ENCODE data around the gene KLF7.

DNA sequence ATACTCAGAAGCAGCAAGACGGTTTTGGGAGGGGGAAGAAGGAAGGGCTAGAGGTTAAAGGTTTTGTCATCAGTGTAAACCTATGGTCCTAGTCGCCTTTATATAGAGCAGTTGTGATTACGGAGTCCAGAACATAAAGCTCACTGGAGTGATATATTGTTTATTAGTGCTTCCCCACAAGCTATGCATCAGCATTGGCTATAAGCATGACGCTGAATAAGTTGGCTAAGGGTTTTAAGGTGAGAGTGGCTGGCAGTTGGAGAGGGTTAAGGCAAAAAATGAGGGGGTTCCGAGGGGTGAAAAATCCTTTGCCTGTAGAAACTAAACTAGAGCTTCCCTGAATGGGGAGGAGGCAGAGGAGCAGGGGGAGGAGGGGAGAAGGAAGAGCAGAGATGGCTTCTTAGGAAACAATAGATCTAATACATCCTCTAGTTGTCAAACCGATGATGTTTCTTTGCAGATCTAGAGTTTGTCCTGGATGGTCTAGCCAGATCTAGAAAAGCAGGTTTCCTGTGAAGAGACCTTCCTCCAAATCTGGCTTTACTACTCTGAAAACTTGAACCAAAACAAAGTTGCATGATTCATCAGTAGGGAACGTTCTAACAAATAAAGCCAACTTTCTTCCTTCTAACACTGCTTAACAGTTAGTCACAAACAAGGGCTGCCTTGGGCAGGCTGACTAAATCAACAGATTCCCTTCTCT, 2.5 kb downstream of the KLF7 start:
- TF ChIP-seq, protein P1, sequence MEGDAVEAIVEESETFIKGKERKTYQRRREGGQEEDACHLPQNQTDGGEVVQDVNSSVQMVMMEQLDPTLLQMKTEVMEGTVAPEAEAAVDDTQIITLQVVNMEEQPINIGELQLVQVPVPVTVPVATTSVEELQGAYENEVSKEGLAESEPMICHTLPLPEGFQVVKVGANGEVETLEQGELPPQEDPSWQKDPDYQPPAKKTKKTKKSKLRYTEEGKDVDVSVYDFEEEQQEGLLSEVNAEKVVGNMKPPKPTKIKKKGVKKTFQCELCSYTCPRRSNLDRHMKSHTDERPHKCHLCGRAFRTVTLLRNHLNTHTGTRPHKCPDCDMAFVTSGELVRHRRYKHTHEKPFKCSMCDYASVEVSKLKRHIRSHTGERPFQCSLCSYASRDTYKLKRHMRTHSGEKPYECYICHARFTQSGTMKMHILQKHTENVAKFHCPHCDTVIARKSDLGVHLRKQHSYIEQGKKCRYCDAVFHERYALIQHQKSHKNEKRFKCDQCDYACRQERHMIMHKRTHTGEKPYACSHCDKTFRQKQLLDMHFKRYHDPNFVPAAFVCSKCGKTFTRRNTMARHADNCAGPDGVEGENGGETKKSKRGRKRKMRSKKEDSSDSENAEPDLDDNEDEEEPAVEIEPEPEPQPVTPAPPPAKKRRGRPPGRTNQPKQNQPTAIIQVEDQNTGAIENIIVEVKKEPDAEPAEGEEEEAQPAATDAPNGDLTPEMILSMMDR (IDR thresholded peaks at IDR 0.05; ENCODE audit: poor library complexity): no peak
- TF ChIP-seq EZH2 (IDR thresholded peaks at IDR 0.05; ENCODE audit: borderline replicate concordance): no peak
